GF-D8 (cell line): Measurements from ENCODE around the gene HSPB6.
"Not testable (repeated sequence)": the region's sequence is repeated elsewhere in the genome, so short reads cannot be mapped to it uniquely, and the experiment has no call there.

Experiments
- DNase-seq: peaks from one replicate; lab custom pipeline; 2025; lab: John Stamatoyannopoulos, UW

The HSPB6 gene

GRCh38 chr19:35756377-35757230 is at the start of gene HSPB6:
TSS of gene HSPB6 (minus strand) at chr19:35757029. CDS start at chr19:35757008, 21 bp downstream.
- DNase-seq = no peak

- DNase-seq = no peak
These were observed 49.8 kb upstream of the HSPB6 start for GRCh38 chr19:35806597-35806996.

- DNase-seq = no peak
These were observed 48.8 kb upstream of the HSPB6 start for GRCh38 chr19:35805526-35806102.

- DNase-seq = no peak
These were observed 45.0 kb upstream of the HSPB6 start for GRCh38 chr19:35801828-35802227.

DNA sequence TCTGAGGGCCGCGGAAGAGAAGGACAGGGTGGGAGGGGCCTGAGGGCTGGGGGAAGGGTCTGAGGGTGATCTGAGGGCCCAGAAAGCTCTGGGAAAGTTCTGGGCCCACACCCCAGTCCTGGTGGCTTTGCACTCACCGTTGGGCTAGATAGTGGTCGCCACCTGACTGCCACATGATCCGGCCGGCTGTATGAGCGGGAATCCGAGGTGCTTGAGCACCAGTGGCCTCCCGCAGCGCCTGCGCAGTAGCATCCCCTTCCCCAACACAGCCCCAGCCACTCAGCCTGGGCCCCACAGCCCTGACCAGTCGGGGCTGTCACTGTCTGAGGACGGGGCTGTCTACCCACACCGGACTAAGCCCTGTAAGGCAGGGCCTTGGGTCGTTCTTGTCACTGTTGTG is 40.8 kb upstream of the HSPB6 start:
- no peak for DNase-seq

DNA sequence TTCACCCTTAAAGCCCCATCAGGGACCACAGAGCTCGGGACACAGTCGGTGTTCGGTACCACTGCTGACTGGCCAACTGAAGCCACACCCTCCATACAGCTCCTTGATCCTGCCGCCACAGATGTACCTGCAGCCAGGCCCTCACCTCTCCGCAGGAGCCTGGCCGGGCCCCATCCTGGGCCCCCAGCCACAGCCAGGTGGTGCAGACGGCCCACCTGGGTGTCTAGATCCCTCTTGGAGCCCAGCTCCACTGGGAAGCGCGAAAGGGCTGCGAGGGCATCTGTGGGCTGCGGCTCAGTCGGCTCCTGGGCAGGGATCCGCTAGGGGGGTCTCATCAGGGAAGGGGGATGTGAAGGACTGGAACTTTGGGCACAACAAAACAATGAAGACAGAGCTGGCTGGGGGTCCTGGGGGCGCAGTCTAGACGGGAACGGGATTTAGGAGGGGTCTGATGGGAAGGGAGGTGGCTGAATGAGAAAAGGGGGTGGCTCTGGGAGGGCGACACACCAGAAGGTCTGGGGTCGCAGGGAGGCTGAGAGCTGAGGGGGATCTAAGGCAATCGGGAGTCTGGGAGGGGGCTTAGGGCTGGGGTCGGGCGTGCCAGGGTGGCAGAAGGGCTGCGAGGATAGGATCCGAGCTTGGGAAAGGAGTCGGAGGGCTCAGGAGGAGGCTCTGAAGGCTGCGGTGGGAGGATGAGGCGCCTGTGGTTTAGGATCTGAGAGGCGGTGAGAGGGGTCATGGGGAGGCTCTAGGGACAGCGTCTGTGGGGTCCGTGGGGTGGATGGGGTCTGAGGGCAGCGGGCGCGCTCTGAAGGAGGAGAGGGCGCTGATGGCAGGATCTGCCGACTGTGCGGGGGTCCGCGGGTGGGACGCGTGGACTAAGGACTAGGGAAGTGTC is 40.1 kb upstream of the HSPB6 start:
- no peak for DNase-seq

DNA sequence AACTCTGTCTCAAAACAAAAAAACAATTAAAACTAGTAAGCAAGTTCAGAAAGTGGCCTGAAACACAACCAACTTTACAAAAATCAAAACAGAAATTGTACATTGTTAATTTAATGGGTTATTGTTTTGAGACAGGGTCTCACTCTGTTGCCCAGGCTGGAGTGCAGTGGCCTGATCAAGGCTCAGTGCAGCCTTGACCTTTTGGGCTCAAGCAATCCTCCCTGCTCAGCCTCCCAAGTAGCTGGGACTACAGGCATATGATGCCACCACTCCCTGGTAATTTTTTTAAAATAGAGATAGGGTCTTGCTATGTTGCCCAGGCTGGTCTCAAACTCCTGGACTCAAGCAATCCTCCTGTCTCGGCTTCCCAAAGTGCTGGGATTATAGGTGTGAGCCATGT is 38.7 kb upstream of the HSPB6 start:
- not testable (repeated sequence) for DNase-seq

- DNase-seq = no peak
These were observed 36.7 kb upstream of the HSPB6 start for GRCh38 chr19:35793381-35794165.

GRCh38 chr19:35792888-35793287 is 36.1 kb upstream of the HSPB6 start:
- DNase-seq = no peak

GRCh38 chr19:35792312-35792711 is 35.5 kb upstream of the HSPB6 start:
- DNase-seq = no peak

- DNase-seq = no peak
These were observed 35.0 kb upstream of the HSPB6 start for GRCh38 chr19:35791814-35792279.

- DNase-seq = no peak
These were observed 34.4 kb upstream of the HSPB6 start for GRCh38 chr19:35790981-35791813.

GRCh38 chr19:35789978-35790944 is 33.4 kb upstream of the HSPB6 start:
- no peak for DNase-seq

- no peak for DNase-seq
These were observed 32.6 kb upstream of the HSPB6 start for GRCh38 chr19:35789195-35789977.

GRCh38 chr19:35788205-35788960 is 31.6 kb upstream of the HSPB6 start:
- DNase-seq = no peak

DNA sequence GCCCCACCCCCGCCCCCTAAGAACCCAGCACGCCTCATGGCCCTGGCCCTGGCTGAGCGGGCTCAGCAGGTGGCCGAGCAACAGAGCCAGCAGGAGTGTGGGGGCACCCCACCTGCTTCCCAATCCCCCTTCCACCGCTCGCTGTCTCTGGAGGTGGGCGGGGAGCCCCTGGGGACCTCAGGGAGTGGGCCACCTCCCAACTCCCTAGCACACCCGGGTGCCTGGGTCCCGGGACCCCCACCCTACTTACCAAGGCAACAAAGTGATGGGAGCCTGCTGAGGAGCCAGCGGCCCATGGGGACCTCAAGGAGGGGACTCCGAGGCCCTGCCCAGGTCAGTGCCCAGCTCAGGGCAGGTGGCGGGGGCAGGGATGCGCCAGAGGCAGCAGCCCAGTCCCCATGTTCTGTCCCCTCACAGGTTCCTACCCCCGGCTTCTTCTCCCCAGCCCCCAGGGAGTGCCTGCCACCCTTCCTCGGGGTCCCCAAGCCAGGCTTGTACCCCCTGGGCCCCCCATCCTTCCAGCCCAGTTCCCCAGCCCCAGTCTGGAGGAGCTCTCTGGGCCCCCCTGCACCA is 30.5 kb upstream of the HSPB6 start:
- DNase-seq = no peak

- DNase-seq = no peak
These were observed 29.7 kb upstream of the HSPB6 start for GRCh38 chr19:35786299-35787160.
